HL-60/S4 (cell line): ENCODE data around the gene TINAGL1.

Source experiments
- in situ Hi-C: fragments of 300-500 bp; cut with MboI; formaldehyde crosslinking; loops from 2 replicates; pipeline ENCODE4 v1.14.3; 2022; ENCODE audit warnings: low sequenced_read_pairs

The TINAGL1 gene

DNA sequence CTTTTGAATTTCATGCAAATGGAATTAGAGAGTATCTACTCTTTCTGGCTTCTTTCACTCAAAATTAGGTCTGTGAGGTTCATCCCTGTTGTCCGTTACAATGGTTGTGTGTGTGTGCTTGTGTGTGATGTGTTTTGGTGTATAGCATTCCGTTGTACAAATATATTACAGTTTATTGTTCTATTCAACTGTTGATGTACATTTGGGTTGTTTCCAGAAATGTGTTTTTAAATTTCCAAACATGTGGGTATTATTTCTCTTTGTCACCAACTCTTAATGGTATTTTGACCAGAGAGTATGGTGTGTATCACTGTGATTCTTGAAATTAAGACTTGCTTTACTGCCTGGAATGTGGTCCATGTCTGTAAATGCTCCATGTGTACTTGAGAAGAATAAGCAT lies 24.3 kb downstream of the TINAGL1 start:
- in situ Hi-C loops, result no loop called here

DNA sequence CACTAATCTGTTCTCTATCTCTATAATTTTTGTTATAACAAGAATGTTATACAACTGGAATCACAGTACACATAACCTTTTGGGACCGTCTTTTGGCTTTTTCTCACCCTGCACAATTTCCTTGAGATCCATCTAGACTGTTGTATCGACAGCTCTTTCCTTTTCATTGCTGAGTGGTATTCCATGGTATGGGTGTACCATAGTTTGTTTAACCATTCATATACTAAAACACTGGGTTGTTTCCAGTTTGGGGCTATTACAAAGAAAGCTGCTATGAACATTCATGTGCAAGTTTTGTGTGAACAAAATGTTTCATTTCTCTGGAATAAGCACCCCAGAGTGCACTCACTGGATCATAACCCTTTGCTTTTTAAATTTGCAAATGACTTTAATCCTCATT lies 25.8 kb downstream of the TINAGL1 start:
- in situ Hi-C loops, result no loop called here

DNA sequence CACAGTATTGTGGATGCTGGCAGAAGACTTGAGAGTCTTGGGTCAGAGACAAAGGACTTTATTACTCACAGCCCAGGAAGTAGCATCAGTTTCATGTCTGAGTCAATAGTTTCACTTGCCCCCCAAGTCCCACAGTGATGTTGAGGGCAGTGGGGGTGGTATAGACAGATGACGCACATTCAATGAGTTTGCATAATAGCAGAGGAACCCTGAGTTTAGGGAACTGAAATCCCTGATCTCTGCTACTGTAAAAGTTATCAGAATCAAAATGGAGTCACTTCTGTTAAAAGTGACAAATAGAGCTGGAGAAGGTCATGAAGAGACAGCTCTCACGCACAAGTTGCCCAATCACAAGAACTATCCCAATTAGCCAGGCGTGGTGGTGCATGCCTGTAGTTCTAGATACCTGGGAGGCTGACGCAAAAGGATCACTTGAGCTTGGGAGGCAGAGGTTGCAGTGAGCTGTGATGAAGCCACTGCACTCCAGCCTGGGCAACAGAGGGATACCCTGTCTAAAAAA lies 29.7 kb downstream of the TINAGL1 start:
- in situ Hi-C loops, result no loop called here

DNA sequence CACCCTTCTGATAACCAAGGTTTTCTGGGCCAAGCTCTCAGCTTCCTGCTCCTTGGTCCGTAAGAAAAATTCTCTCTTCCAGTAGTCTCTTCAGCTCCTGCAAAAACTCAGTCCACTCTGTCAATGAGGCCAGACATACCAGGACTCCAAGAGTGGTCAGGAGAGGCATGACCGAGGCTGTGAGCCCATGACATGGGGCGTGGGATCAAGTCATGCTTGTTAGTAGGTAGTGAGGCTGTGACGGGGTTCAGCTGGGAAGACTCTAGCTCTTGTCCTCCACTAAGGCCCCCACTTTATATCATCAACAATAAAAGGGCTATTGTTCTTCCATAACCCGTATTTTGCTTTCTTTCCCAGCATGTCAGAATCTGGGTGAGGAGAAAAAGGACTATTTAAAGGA lies 31.0 kb downstream of the TINAGL1 start:
- in situ Hi-C loops, result no loop called here

DNA sequence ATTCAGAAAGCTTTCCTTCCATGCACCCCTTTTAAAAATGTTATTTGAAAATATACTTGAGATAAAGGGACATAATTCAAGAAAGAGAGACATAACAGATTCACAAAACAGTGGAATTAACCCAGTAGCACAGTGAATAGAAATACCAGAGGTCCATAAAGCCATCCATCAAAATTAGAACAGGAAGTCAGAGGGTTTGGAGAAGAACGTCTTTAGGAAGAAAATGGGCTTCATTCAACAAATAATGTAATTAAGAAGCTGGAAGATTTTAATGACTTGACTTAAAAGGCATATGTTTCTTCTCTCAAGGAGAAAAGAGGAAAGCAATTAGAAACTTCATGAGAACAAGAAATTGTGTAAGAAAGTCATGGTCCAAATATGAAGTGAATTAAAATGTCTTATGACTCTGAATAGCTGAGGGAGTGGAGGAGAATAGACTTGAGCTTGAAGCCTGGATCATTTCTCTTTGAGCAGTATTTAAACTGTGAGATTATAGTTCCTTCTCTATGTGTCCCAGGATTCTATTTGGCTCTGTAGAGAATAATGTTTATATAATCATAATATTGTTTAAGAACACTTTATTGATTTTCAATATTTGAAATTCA lies 33.3 kb downstream of the TINAGL1 start:
- in situ Hi-C loops, result no loop called here

DNA sequence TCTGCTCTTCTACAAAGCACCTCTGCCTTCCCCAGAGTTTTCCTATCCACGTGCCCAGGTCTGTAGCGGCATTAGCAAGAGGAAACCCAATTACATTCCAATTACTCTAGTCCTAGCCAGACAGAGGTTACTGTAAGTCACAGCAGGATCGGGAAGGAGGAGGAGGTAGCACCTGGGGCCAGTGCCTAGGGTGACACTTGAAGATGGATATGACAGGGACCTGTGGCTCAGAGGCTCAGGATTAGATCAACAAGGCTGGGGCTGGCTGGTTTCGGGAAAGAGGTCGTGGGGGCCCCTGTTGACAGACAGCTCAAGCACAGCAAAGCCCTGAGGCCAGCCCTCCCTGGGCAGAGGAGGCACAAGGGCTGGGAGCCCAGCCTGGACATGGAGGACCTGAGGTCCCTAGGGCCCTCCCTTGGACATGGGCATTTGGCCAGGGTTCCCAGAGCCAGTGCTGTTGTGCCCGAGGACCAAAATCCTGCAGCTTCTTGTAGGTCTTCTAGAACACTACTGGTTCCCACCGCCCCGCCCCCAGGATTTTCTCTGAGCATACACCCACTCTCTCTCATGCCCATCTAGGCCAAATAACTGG lies 38.2 kb downstream of the TINAGL1 start:
- in situ Hi-C loops, result no loop called here

DNA sequence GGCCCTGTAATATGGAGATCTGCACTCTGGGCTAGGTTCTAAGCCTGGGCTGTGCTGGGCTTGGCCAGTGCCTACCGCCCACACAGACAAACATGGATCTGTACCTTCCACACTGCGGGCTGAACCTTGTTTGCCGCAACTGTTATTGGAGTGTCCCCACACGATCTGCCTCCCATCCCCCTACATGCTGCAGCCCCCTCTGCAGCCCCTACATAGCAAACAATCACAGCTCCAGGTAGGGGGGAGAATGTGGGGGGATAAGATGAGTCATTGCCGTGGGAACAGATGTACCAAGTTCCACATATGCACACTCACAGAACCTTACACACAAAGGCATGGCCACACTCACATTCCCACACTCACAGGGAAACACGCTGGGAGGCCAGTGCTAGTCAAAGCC lies 39.1 kb downstream of the TINAGL1 start:
- in situ Hi-C loops, result no loop called here

DNA sequence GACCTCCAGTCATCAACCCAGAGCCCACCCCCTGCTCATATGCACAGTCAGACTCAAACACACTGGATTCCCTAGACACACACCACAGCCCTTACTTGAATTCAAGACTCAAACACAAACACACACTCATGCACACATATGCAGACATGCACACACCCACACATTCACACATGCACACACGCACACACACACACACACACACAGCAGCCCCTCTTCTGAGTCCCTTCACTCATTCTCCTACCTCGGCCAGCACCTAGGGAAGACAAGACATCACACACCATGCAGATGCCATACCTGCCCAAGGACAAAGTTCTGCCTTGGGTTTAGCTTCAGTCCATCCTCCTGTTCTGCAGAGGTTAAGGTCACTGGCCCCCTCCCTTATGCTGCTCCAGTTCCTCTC lies 39.6 kb downstream of the TINAGL1 start:
- in situ Hi-C loops, result no loop called here

DNA sequence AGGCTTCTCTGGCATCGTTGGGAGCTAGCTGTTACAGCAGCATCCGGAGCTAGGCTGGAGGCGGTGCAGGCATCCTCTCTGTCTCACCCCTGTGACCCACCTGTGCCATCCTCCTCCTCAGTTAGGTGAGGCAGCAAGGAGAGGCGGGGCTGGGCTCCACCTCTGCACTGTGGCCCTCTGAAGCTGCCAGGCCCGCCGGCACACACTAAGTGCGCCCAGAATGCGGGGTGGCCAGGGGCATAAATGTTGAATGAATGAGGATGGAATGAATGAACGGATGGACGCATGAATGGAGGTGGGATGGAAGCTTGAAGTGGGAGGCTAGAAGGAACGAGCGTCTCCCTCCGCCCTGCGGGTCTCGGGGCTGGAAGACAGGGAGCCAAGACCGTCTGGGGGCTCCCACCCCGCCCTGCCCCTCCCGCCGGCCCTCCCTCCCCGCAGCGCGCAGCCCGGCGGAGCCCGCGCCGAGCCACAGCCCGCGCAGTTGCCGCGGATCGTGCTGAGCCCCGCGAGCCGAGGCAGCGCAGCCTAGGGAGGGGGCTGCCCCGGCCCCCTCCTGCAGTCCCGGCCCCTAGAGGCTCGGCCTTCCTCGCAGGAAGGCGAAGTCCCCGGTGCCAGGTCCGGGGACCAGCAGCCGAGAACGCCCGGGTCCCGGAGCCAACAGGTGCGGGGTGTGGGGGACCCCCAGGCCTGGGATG lies 41.1 kb downstream of the TINAGL1 start, which contains the start of gene HCRTR1:
TSS of gene HCRTR1 (plus strand) at position 472 of the 698 bp plus-strand sequence. CDS start 1,504 bp downstream, outside the sequence.
- in situ Hi-C loops, result no loop called here

DNA sequence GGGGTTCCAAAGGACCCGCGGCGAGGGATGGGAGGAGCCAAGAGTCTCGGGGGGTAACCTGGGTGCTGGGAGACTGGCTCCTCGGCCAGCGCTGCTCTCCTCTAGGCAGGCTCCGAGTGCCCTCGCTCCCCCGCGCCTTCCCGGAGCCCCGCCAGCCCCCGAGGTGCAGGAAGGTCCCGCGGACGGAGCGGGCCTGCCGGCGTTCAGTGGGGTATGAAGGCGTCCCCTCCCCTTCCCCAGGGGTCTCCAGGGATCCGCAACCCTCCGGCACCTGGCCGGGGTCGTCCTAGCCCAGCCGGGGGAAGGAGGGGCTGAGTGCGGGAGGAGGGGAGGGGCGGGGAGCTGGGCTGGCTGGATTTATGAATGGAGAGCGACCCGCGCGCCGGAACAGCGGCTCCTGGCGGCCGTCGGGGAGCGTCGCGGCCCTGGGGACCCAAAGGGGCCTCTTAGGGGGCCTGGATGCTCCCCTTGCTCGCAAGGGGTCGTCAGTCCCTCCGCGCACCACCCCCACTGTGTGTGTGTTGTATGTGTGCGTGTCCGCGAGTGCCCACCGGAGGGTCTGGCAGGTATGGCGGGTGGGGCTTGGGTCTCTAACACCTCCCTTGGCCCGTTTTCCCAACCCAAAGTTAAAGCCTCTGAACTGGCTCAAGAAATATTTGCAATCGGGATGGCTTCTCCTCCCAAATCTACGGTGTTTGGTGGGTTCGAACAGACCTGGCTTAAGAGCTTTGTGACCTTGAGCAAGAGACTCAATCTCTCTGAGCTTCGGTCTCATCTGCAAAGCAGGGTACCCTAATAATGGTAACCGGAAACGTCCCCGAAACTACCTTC lies 41.8 kb downstream of the TINAGL1 start:
- in situ Hi-C loops, result no loop called here

DNA sequence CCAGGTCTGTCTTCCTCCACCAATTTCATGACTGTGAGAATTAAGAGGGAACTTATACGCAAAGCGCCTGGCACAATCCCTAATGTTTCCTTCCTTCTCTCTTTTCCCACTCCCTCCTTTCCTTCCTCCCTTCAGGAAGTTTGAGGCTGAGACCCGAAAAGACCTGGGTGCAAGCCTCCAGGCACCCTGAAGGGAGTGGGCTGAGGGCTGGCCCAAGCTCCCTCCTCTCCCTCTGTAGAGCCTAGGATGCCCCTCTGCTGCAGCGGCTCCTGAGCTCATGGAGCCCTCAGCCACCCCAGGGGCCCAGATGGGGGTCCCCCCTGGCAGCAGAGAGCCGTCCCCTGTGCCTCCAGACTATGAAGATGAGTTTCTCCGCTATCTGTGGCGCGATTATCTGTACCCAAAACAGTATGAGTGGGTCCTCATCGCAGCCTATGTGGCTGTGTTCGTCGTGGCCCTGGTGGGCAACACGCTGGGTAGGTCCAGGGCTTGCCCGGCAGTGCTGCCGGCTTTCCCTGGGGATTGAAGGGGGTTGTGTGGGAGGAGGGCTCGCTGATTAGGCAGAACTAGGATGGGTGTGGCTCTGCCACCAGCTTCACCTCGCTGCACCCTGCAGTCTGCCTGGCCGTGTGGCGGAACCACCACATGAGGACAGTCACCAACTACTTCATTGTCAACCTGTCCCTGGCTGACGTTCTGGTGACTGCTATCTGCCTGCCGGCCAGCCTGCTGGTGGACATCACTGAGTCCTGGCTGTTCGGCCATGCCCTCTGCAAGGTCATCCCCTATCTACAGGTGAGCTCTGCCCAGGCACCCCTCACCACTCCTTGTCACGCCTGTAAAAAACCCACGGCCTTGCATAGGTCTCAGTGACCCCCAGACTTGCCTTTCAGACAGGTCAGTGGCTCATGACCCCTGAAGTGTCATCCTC lies 42.9 kb downstream of the TINAGL1 start:
- in situ Hi-C loops, result no loop called here

DNA sequence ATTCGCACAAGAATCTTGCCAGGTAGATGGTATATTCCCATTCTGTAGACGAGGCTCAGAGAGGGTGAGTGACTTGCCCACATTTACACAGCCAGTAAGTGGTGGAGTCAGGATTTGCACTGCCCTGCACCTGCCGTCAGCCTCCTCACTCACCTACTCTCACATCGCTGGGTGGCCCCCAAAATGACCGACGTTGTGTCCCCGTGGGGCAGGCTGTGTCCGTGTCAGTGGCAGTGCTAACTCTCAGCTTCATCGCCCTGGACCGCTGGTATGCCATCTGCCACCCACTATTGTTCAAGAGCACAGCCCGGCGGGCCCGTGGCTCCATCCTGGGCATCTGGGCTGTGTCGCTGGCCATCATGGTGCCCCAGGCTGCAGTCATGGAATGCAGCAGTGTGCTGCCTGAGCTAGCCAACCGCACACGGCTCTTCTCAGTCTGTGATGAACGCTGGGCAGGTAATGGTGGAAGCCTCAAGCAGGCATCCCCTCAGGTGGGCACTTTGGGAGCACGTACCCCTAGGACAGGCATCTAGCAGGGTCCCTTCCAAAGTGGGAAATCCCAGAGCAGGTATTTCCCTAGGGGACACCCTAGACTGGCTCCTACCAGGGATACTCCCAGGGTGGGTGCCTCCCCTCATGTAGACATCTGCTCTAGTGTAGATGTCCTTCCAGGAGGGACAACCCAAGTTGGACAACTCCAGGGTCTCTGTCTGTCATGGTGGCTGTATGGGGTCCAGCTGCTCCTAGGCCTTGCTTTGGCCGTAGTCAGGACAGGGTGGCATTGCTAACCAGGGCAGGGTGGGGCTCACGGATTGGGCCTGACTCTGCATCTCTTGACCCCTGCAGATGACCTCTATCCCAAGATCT lies 44.5 kb downstream of the TINAGL1 start:
- in situ Hi-C loops, result no loop called here

DNA sequence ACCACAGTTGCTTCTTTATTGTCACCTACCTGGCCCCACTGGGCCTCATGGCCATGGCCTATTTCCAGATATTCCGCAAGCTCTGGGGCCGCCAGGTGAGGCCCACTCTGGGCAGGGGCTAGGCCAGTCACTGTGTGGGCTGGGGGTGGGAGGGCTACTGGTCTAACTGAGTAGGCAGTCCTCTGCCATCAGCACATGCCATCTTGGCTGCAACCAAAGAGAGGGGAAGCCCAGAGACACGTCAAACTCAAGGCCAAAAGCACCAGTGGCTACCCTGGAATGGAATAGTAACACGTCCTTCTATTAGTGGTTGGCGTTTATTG lies 45.1 kb downstream of the TINAGL1 start:
- in situ Hi-C loops, result no loop called here

DNA sequence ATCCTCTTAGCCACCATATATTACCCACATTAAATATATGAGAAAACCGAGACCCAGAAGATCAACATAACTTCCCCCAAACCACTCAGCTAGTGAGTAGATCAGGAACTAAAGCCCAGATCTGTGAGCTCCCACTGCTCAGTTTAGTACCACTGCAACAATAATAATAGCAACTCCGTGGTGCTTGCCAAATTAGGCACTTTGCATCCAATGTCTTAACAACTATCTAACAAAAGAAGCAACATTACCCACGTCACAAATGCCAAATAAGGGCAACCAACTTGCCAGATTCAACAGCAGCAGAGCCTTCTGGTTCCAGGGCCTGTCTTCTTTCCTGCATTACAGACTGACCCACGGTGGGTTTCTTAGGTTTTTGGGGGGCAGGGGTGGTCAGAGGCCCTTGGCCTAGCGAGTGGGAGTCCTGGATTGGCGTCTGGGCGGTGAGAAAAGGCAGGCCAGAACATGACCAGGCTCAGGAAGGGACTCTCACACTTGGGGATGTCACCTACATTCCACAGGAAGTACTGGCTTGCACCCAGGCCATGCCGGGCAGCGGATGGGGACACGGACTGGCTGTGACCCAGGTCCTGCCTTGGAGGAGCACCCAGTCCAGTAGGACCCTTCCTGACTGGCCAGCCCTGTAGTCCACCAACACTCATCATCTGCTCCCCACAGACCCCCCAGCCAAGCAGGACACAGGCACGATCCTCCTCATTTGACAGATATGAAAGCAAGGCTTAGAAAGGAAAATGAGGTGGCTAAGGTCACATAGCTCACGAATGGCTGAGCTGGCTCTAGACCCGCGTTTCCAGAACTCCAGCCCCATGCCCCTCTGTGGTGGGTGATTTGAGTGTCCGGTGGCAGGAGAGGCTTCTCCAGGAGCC lies 45.8 kb downstream of the TINAGL1 start:
- in situ Hi-C loops, result no loop called here

DNA sequence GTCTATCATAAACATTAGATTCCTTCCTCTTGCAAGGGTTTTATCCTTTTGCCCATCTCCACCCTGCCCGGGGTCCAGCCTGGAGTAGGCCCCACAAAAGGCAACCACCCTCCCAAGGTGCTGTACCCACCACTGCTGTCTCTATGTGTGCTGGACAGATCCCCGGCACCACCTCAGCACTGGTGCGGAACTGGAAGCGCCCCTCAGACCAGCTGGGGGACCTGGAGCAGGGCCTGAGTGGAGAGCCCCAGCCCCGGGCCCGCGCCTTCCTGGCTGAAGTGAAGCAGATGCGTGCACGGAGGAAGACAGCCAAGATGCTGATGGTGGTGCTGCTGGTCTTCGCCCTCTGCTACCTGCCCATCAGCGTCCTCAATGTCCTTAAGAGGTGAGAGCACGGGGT lies 47.0 kb downstream of the TINAGL1 start:
- in situ Hi-C loops, result no loop called here

DNA sequence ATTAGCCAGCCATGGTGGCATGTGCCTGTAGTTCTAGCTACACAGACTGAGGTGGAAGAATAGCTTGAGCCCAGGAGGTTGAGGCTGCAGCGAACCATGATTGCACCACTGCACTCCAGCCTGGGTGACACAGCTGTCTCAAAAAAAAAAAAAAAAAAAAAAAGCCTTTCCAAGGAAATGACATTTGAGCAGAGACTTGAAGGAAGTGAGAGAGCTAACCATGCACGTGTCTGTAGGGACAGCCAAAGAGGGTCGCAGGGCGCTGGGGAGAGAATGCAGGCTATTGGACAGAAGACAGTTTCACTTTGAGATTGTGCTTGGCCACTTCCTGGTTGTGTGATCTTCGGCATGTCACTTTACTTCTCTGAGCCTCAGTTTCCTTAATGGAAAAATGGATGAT lies 48.0 kb downstream of the TINAGL1 start:
- in situ Hi-C loops, result no loop called here

DNA sequence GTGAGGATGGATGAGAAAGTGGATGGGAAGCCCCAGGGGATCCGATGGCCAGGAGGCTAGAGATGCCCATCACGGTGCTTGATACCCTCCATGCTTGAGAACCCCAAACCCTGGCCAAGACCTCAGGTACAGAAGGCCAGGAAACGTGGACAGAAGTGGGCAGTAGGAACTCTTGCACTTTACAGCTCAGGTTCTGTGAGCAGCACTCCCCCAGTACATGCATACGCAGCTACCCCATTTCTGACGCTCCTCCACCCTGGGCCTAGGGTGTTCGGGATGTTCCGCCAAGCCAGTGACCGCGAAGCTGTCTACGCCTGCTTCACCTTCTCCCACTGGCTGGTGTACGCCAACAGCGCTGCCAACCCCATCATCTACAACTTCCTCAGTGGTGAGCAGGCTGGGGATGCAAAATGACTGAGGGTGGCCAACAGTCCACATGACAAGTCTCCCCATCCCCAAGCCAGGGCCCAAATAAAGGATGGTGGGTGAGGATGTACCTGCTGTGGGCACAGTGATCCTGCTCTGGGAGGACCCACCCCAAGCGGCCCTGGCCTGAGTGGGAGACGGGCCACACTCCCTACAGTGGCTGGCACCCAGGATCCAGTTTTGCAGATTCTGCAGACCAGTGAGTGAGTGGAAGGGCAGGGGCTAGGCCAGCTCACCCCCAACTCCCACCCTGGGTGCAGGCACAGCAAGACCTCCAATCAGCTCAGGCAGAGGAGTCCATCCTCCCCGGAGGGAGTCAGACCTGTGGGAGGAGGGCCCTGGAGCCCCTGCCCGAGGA lies 48.6 kb downstream of the TINAGL1 start:
- in situ Hi-C loops, result no loop called here
